SU-DHL-6 (cell line): ENCODE data around the gene PPIL6.

Source experiments
- H2AFZ ChIP-seq: fragments of 200-600 bp; sonication (generic); 2 replicates; pipeline ENCODE4 v1.6.1; 2014; ENCODE audit warnings: low read depth, mild to moderate bottlenecking, moderate library complexity, mixed read lengths, antibody characterized with exemption, low read length; ENCODE audit not compliant: severe bottlenecking
- H3F3A ChIP-seq: fragments of 200-600 bp; shearing (Covaris generic); 2 replicates; pipeline ENCODE4 v1.6.0; 2016; ENCODE audit warnings: antibody characterized with exemption, mild to moderate bottlenecking; ENCODE audit not compliant: insufficient read depth
- H3K27ac ChIP-seq: fragments of 200-600 bp; sonication (generic); 2 replicates; pipeline ENCODE4 v1.5.1; 2016; ENCODE audit warnings: low read depth, mild to moderate bottlenecking, low read length, moderate library complexity, mixed read lengths
- H3K27me3 ChIP-seq: fragments of 200-600 bp; sonication (generic), shearing (Covaris generic); 2 replicates; pipeline ENCODE4 v1.6.0; 2014; ENCODE audit warnings: mild to moderate bottlenecking, low read length
- H3K36me3 ChIP-seq: fragments of 200-600 bp; sonication (generic); 2 replicates; pipeline ENCODE4 v1.6.1; 2014; ENCODE audit warnings: mild to moderate bottlenecking, low read length, mixed read lengths
- H3K4me2 ChIP-seq: fragments of 300-600, 200-600 bp; shearing (Covaris generic), sonication (generic); 2 replicates; pipeline ENCODE4 v1.6.0; 2014; ENCODE audit warnings: low read length, low read depth, mild to moderate bottlenecking; ENCODE audit not compliant: poor library complexity, severe bottlenecking
- H3K4me3 ChIP-seq: fragments of 200-600 bp; sonication (generic); 2 replicates; pipeline ENCODE4 v1.5.1; 2014; ENCODE audit warnings: antibody characterized with exemption, low read length, mild to moderate bottlenecking, mixed read lengths; ENCODE audit not compliant: insufficient read depth, poor library complexity, severe bottlenecking
- H3K79me2 ChIP-seq: fragments of 200-600 bp; sonication (generic); 2 replicates; pipeline ENCODE4 v1.6.1; 2014; ENCODE audit warnings: mild to moderate bottlenecking, low read length, moderate library complexity; ENCODE audit not compliant: insufficient read depth
- H3K9ac ChIP-seq: fragments of 200-600 bp; sonication (generic); 2 replicates; pipeline ENCODE4 v1.7.0; 2014; ENCODE audit warnings: mild to moderate bottlenecking, low read length
- H3K9me2 ChIP-seq: fragments of 200-600 bp; sonication (generic); replicated peaks from 2 replicates; pipeline ENCODE4 v1.6.1; 2014; ENCODE audit warnings: low read length; ENCODE audit not compliant: insufficient read depth
- H3K9me3 ChIP-seq: fragments of 200-600 bp; sonication (generic); 2 replicates; pipeline ENCODE4 v1.6.1; 2014; ENCODE audit warnings: low read length, mixed read lengths; ENCODE audit not compliant: insufficient read depth
- H4K20me1 ChIP-seq: fragments of 200-600 bp; sonication (generic); 2 replicates; pipeline ENCODE4 v1.6.1; 2014; ENCODE audit warnings: low read depth, mild to moderate bottlenecking, antibody characterized with exemption, low read length, moderate library complexity, mixed read lengths
- CTCF ChIP-seq: fragments of 200-600 bp; sonication (generic); IDR thresholded peaks from one replicate; pipeline ENCODE4 v1.5.1; 2017; ENCODE audit warnings: antibody characterized with exemption, mild to moderate bottlenecking, low read length, moderate library complexity; ENCODE audit not compliant: insufficient read depth, poor library complexity, severe bottlenecking
- EZH2phosphoT487 ChIP-seq: fragments of 200-600 bp; sonication (generic), shearing (Covaris generic); conservative IDR thresholded peaks from 2 replicates; pipeline ENCODE4 v1.6.1; 2018; ENCODE audit warnings: mild to moderate bottlenecking, antibody characterized with exemption, low read length, moderate library complexity, mixed read lengths

PPIL6 gene

GRCh38 chr6:109467696-109468095 is 27.3 kb upstream of the PPIL6 start:
- Histone ChIP-seq H3K4me2 (no peak overlapping the region), H3K9me2 (no peaks in the 10 kb centered on the region), H3K9me3 (no peaks in the 10 kb centered on the region), H3K36me3 (peaks cover 48% of the 10 kb centered on the region), H3K27ac (no peak overlapping the region), H2AFZ (no peak overlapping the region), H3K27me3 (no peaks in the 10 kb centered on the region), H4K20me1 (no peaks in the 10 kb centered on the region), H3F3A (no peaks in the 10 kb centered on the region), H3K79me2 (peaks cover 21% of the 10 kb centered on the region), H3K9ac (no peak overlapping the region), H3K4me3 (no peak overlapping the region)
- no peak for TF ChIP-seq CTCF
- no peak for TF ChIP-seq EZH2phosphoT487

GRCh38 chr6:109466212-109466923 is 25.9 kb upstream of the PPIL6 start:
- H3K9ac ChIP-seq: no peak overlapping the region
- no peak overlapping the region for H3K4me2 ChIP-seq
- peaks cover 21% of the 10 kb centered on the region for H3K79me2 ChIP-seq
- no peaks in the 10 kb centered on the region for H4K20me1 ChIP-seq
- no peak overlapping the region for H3K4me3 ChIP-seq
- H3F3A ChIP-seq: no peaks in the 10 kb centered on the region
- no peak overlapping the region for H3K27ac ChIP-seq
- no peaks in the 10 kb centered on the region for H3K9me2 ChIP-seq
- H3K9me3 ChIP-seq: no peaks in the 10 kb centered on the region
- H3K36me3 ChIP-seq: peaks cover 56% of the 10 kb centered on the region
- H3K27me3 ChIP-seq: no peaks in the 10 kb centered on the region
- TF ChIP-seq CTCF: no peak
- TF ChIP-seq EZH2phosphoT487: no peak
- no peak overlapping the region for H2AFZ ChIP-seq

GRCh38 chr6:109465772-109466171 is 25.3 kb upstream of the PPIL6 start:
- TF ChIP-seq CTCF: no peak
- TF ChIP-seq EZH2phosphoT487: no peak
- peaks cover 59% of the 10 kb centered on the region for H3K36me3 ChIP-seq
- H3K9me2 ChIP-seq: no peaks in the 10 kb centered on the region

More at GRCh38 chr6:109465772-109466171, 25.3 kb upstream of the PPIL6 start:
- Histone ChIP-seq H3K9ac (no peak overlapping the region), H3F3A (no peaks in the 10 kb centered on the region), H2AFZ (no peak overlapping the region), H3K4me3 (no peak overlapping the region), H4K20me1 (no peaks in the 10 kb centered on the region), H3K27me3 (no peaks in the 10 kb centered on the region), H3K27ac (no peak overlapping the region), H3K4me2 (no peak overlapping the region), H3K79me2 (peaks cover 21% of the 10 kb centered on the region), H3K9me3 (no peaks in the 10 kb centered on the region)
